Smooth muscle cell (in vitro differentiated cells): ENCODE data around the gene FARS2. TPM values are rescaled to one million over a fixed set of nuclear protein-coding genes. Genes with fewer than 3 reads are reported as not detected.

ENCODE experiments used
- DNase-seq: peaks from one replicate; lab custom pipeline; 2025; ENCODE audit not compliant: unreplicated experiment; lab: John Stamatoyannopoulos, UW
- H2AFZ ChIP-seq: fragments of 200-600 bp; sonication (generic); 2 replicates; pipeline ENCODE4 v1.6.0; 2016; ENCODE audit warnings: antibody characterized with exemption, low read depth, mild to moderate bottlenecking
- H3F3A ChIP-seq: fragments of 200-600 bp; sonication (generic); 2 replicates; pipeline ENCODE4 v1.6.0; 2017; ENCODE audit warnings: antibody characterized with exemption, low read depth
- H3K27ac ChIP-seq: fragments of 200-600 bp; sonication (generic); 2 replicates; pipeline ENCODE4 v1.5.1; 2016; ENCODE audit warnings: low read depth, mild to moderate bottlenecking
- H3K27me3 ChIP-seq: fragments of 200-600 bp; sonication (generic); 2 replicates; pipeline ENCODE4 v1.6.1; 2016; ENCODE audit warnings: low read depth, mild to moderate bottlenecking
- H3K36me3 ChIP-seq: fragments of 200-600 bp; sonication (generic); 2 replicates; pipeline ENCODE4 v1.5.1; 2016; ENCODE audit warnings: low read depth
- H3K4me1 ChIP-seq: fragments of 200-600 bp; sonication (generic); 2 replicates; pipeline ENCODE4 v1.5.1; 2016; ENCODE audit warnings: low read depth
- H3K4me2 ChIP-seq: fragments of 200-600 bp; sonication (generic); 2 replicates; pipeline ENCODE4 v1.6.0; 2016; ENCODE audit warnings: mild to moderate bottlenecking
- H3K4me3 ChIP-seq: fragments of 200-600 bp; sonication (generic); 2 replicates; pipeline ENCODE4 v1.5.1; 2016; ENCODE audit warnings: mild to moderate bottlenecking
- H3K79me2 ChIP-seq: fragments of 200-600 bp; sonication (generic); 2 replicates; pipeline ENCODE4 v1.6.0; 2016; ENCODE audit warnings: low read depth, mild to moderate bottlenecking
- H3K9ac ChIP-seq: fragments of 200-600 bp; sonication (generic); 2 replicates; pipeline ENCODE4 v1.6.0; 2016; ENCODE audit warnings: low read depth
- H3K9me3 ChIP-seq: fragments of 200-600 bp; sonication (generic); replicated peaks from 2 replicates; pipeline ENCODE4 v1.5.1; 2016; ENCODE audit warnings: low read depth
- H4K20me1 ChIP-seq: fragments of 200-600 bp; sonication (generic); 2 replicates; pipeline ENCODE4 v1.6.0; 2016; ENCODE audit warnings: low read depth
- CTCF ChIP-seq: fragments of 200-600 bp; sonication (generic); IDR thresholded peaks from 2 replicates; pipeline ENCODE4 v1.5.1; 2017; ENCODE audit warnings: borderline replicate concordance, mild to moderate bottlenecking, antibody characterized with exemption; ENCODE audit not compliant: insufficient read depth, poor library complexity, severe bottlenecking
- WGBS: methylation state at CpG from one replicate; pipeline ENCODE4 v1.1.7; 2016; ENCODE audit warnings: low lambda C conversion rate; 5-methylcytosine and 5-hydroxymethylcytosine counted together
- polyA plus RNA-seq: library from polyadenylated mRNA; unstranded; fragments of >200 nt; fragmentation: Nextera tagmentation; extraction: Ambion mirVana; gene quantifications from 2 replicates; pipeline ENCODE4 v1.2.1, GENCODE V29; 2016
- total RNA-seq: library from RNA; depleted of rRNA; stranded (reverse); fragments of >200 nt; gene quantifications from 2 replicates; pipeline ENCODE4 v1.2.3, GENCODE V29; 2014

FARS2 gene
- total and polyA plus RNA-seq, 2 experiments from 2014 or later: 9.6 to 13.2 TPM

DNA sequence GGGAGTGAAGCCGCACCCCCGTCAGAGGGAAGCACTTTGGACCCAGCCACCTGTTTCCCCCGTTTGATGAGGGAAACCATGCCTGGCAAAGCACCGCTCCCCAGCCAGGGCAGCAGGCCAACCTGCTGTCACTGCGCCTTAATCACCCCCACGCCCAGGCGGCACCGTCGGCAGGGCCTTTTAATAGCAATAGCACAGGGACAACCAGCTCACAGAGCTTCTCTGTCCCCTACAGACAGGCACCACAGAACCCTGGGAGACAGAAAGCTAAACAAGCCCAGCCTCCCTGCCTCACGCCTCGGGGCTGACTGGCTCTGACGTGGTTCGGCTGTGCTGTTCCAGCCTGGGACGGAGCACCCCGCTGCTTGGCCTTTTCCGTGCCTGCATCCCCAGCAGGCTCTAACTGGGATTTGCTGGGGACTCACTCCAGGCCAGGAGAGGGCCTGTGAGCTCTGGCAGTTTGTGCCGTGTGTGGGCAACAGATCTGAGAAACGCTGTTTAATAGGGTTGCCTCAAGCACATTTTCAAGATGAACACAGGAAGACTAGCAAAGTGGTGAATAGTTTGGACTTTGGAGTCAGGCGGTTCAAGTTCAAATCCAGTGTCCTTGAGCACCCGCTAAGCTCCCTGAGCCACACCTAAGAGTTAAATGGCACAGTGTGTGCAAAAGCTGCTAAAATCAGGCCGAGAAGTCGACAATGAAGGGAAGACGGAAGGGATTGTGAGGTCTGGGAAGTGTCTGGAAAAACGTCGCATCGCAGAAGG, 521.7 kb downstream of the FARS2 start:
- Histone ChIP-seq H4K20me1 (no peaks in the 10 kb centered on the region), H3K4me3 (no peak overlapping the region), H3K79me2 (no peaks in the 10 kb centered on the region), H3K9me3 (no peaks in the 10 kb centered on the region), H3K27ac (no peak overlapping the region), H3K9ac (no peak overlapping the region), H3K4me2 (no peak overlapping the region), H2AFZ (no peak overlapping the region), H3F3A (no peaks in the 10 kb centered on the region), H3K4me1 (no peaks in the 10 kb centered on the region), H3K36me3 (no peaks in the 10 kb centered on the region), H3K27me3 (no peaks in the 10 kb centered on the region)
- 84% methylated on average over 26 of the region's 26 CpGs for WGBS
- TF ChIP-seq CTCF: no peak
- no peak for DNase-seq

DNA sequence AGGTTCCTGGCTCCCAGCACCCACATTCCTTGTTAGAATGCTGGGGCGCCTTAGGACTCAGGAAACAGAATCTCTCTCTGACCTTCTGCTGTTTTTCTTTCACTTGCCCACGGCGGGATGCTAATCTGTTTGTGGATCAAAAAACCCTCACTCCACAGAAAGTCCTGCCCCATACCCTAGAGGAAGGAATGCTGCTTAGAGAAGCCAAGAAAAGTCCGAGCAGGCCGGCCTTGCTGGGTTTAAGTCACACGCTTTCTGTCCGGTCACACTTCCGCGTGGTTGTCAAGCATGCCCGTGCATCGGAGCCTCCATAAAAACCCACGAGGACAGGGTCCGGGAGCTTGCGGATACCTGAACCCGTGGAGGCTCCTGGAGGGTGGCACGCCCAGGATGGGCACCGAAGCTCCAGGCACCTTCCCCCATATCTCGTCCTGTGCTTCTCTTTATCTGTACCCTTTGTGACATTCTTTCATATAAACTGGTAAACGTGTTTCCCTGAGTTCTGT, 522.3 kb downstream of the FARS2 start:
- no peaks in the 10 kb centered on the region for H3K9me3 ChIP-seq
- no peak overlapping the region for H3K4me2 ChIP-seq
- H3K27me3 ChIP-seq: no peaks in the 10 kb centered on the region
- DNase-seq: no peak
- no peak overlapping the region for H2AFZ ChIP-seq
- H3K4me3 ChIP-seq: no peak overlapping the region
- no peaks in the 10 kb centered on the region for H4K20me1 ChIP-seq
- no peak for TF ChIP-seq CTCF
- no peaks in the 10 kb centered on the region for H3F3A ChIP-seq
- no peak overlapping the region for H3K9ac ChIP-seq
- no peaks in the 10 kb centered on the region for H3K4me1 ChIP-seq
- H3K36me3 ChIP-seq: no peaks in the 10 kb centered on the region
- no peak overlapping the region for H3K27ac ChIP-seq
- 86% methylated on average over 19 of the region's 19 CpGs for WGBS
- H3K79me2 ChIP-seq: no peaks in the 10 kb centered on the region

DNA sequence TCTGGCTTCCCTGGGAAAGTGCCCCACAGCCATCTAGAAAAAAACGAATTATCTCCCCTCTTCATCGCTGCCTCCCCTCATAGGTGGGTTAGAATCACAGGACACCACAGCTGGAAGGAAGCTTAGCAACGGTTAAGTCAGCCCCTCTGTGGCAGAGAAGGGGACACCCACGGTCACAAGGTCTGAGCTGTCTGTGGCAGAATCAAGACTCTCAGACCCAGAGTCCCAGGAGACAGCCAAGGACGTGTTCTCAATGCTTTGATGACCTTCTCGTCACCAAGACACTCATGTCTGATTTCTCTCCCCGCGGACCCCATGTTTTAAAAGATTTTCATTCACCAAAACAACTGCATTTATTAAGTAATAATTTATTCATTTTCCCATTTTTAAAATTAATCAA, 523.9 kb downstream of the FARS2 start:
- Histone ChIP-seq H3K9ac (no peak overlapping the region), H3K27ac (no peak overlapping the region), H3K4me1 (no peaks in the 10 kb centered on the region), H2AFZ (no peak overlapping the region), H3K4me3 (no peak overlapping the region), H4K20me1 (no peaks in the 10 kb centered on the region), H3K27me3 (no peaks in the 10 kb centered on the region), H3K9me3 (no peaks in the 10 kb centered on the region), H3K36me3 (no peaks in the 10 kb centered on the region), H3K79me2 (no peaks in the 10 kb centered on the region), H3F3A (no peaks in the 10 kb centered on the region), H3K4me2 (no peak overlapping the region)
- no peak for DNase-seq
- no peak for TF ChIP-seq CTCF
- 78% methylated on average over 8 of the region's 8 CpGs for WGBS
